Activated CD4-positive, CD25-positive, alpha-beta regulatory T cell (primary cell): Measurements from ENCODE around the gene CCDC146.
A peak's percentile ranks its signal among the peaks of the same experiment; 100 is the strongest.
"Not testable (repeated sequence)": the region's sequence is repeated elsewhere in the genome, so short reads cannot be mapped to it uniquely, and the experiment has no call there.

Experiments used
- DNase-seq, 4 experiments: peaks; one replicate each; lab custom pipeline; 2025; lab: John Stamatoyannopoulos, UW

Gene CCDC146

GRCh38 chr7:77244222-77244934 is 122.0 kb downstream of the CCDC146 start:
- no peak for DNase-seq

- DNase-seq, result no peak
These were observed 122.8 kb downstream of the CCDC146 start for GRCh38 chr7:77245015-77245755.

GRCh38 chr7:77246026-77246640 is 123.7 kb downstream of the CCDC146 start:
- DNase-seq, result no peak

- peak; percentile 69 to 90 (median 78) for DNase-seq
These were observed 124.9 kb downstream of the CCDC146 start for GRCh38 chr7:77247206-77247850.

- DNase-seq, result no peak
These were observed 125.7 kb downstream of the CCDC146 start for GRCh38 chr7:77248154-77248553.

- DNase-seq, result no peak
These were observed 130.1 kb downstream of the CCDC146 start for GRCh38 chr7:77252506-77252905.

GRCh38 chr7:77253151-77253550 is 130.7 kb downstream of the CCDC146 start:
- DNase-seq, result no peak

- no peak for DNase-seq
These were observed 132.0 kb downstream of the CCDC146 start for GRCh38 chr7:77254429-77254828.

- no peak for DNase-seq
These were observed 132.5 kb downstream of the CCDC146 start for GRCh38 chr7:77254915-77255314.

GRCh38 chr7:77258014-77258413 is 135.6 kb downstream of the CCDC146 start:
- DNase-seq, result no peak

GRCh38 chr7:77258593-77258992 is 136.2 kb downstream of the CCDC146 start:
- DNase-seq, result no peak

GRCh38 chr7:77262316-77262715 is 139.9 kb downstream of the CCDC146 start:
- DNase-seq, result no peak

- no peak for DNase-seq
These were observed 143.3 kb downstream of the CCDC146 start for GRCh38 chr7:77265666-77266065.

- DNase-seq, result no peak
These were observed 143.9 kb downstream of the CCDC146 start for GRCh38 chr7:77266291-77266794.

GRCh38 chr7:77269360-77270093 is 147.1 kb downstream of the CCDC146 start:
- no peak for DNase-seq

GRCh38 chr7:77270094-77270480 is 147.7 kb downstream of the CCDC146 start:
- DNase-seq, result no peak

- DNase-seq, result no peak
These were observed 149.4 kb downstream of the CCDC146 start for GRCh38 chr7:77271766-77272165.

GRCh38 chr7:77275663-77276062 is 153.2 kb downstream of the CCDC146 start:
- not testable (repeated sequence) for DNase-seq

- no peak for DNase-seq
These were observed 153.7 kb downstream of the CCDC146 start for GRCh38 chr7:77276120-77276519.

- DNase-seq, result no peak
These were observed 159.5 kb downstream of the CCDC146 start for GRCh38 chr7:77281780-77282478.

GRCh38 chr7:77282897-77283296 is 160.5 kb downstream of the CCDC146 start:
- no peak for DNase-seq
